Neural crest cell (in vitro differentiated cells): ENCODE data around the gene EXOC3L1. TPM values are rescaled to one million over a fixed set of nuclear protein-coding genes. Genes with fewer than 3 reads are reported as not detected.

Source experiments
- DNase-seq: peaks from one replicate; pipeline ENCODE4 v3.0.0; 2021; ENCODE audit warnings: low read depth, mixed read lengths, low spot score
- H3K27ac Mint-ChIP-seq: one replicate; pipeline ENCODE4 v1.8.0; 2021; ENCODE audit warnings: mild to moderate bottlenecking, mixed read lengths; ENCODE audit not compliant: unreplicated experiment
- H3K27me3 Mint-ChIP-seq: 2 replicates; pipeline ENCODE4 v1.8.0; 2021; ENCODE audit warnings: low read depth, mild to moderate bottlenecking, mixed read lengths
- H3K36me3 Mint-ChIP-seq: 2 replicates; pipeline ENCODE4 v1.8.0; 2021; ENCODE audit warnings: low read depth, mild to moderate bottlenecking, mixed read lengths
- H3K4me1 Mint-ChIP-seq: 2 replicates; pipeline ENCODE4 v1.8.0; 2021; ENCODE audit warnings: mixed read lengths
- H3K4me3 Mint-ChIP-seq: one replicate; pipeline ENCODE4 v1.8.0; 2021; ENCODE audit warnings: mild to moderate bottlenecking, mixed read lengths
- H3K9me3 Mint-ChIP-seq: 2 replicates; pipeline ENCODE4 v1.8.0; 2021; ENCODE audit warnings: mixed read lengths
- total RNA-seq: library from RNA; stranded (reverse); gene quantifications from 2 replicates; pipeline ENCODE4 v1.2.1, GENCODE V29; 2021
- TF ChIP-seq, protein P1 (sequence below): fragments of 200-600 bp; sonication (generic); conservative IDR thresholded peaks from 2 replicates; pipeline ENCODE4 v1.5.0; 2021; ENCODE audit warnings: antibody characterized with exemption, mild to moderate bottlenecking

The EXOC3L1 gene
- total RNA-seq, 1 donor from 2014 or later: 0.44 TPM

GRCh38 chr16:67184453-67184994 lies 5.4 kb downstream of the EXOC3L1 start:
- peaks cover 28% of the 10 kb centered on the region for H3K27me3 Mint-ChIP-seq
- no peak overlapping the region for H3K4me3 Mint-ChIP-seq
- no peak for DNase-seq
- H3K4me1 Mint-ChIP-seq: peaks cover 7% of the 10 kb centered on the region
- no peaks in the 10 kb centered on the region for H3K36me3 Mint-ChIP-seq
- H3K27ac Mint-ChIP-seq: no peak overlapping the region
- TF ChIP-seq, protein P1, sequence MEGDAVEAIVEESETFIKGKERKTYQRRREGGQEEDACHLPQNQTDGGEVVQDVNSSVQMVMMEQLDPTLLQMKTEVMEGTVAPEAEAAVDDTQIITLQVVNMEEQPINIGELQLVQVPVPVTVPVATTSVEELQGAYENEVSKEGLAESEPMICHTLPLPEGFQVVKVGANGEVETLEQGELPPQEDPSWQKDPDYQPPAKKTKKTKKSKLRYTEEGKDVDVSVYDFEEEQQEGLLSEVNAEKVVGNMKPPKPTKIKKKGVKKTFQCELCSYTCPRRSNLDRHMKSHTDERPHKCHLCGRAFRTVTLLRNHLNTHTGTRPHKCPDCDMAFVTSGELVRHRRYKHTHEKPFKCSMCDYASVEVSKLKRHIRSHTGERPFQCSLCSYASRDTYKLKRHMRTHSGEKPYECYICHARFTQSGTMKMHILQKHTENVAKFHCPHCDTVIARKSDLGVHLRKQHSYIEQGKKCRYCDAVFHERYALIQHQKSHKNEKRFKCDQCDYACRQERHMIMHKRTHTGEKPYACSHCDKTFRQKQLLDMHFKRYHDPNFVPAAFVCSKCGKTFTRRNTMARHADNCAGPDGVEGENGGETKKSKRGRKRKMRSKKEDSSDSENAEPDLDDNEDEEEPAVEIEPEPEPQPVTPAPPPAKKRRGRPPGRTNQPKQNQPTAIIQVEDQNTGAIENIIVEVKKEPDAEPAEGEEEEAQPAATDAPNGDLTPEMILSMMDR: no peak
- no peaks in the 10 kb centered on the region for H3K9me3 Mint-ChIP-seq

GRCh38 chr16:67183627-67184452 lies 6.1 kb downstream of the EXOC3L1 start, which contains the start of gene MATCAP1:
Gene MATCAP1, minus strand, starts transcription at chr16:67183963. Its CDS starts 3,353 bp downstream, at chr16:67180610.
- no peak within 1 kb of the TSS for H3K27ac Mint-ChIP-seq
- TF ChIP-seq, protein P1: no peak
- peaks cover 9% of the 10 kb centered on the region for H3K4me1 Mint-ChIP-seq
- peaks cover 2% of the 10 kb centered on the region for H3K36me3 Mint-ChIP-seq
- no peak within 1 kb of the TSS for H3K4me3 Mint-ChIP-seq
- H3K9me3 Mint-ChIP-seq: no peaks in the 10 kb centered on the region
- peaks cover 31% of the 10 kb centered on the region for H3K27me3 Mint-ChIP-seq
- DNase-seq: peak; percentile 86

- H3K36me3 Mint-ChIP-seq: peaks cover 2% of the 10 kb centered on the region
- no peak overlapping the region for H3K4me3 Mint-ChIP-seq
- peaks cover 12% of the 10 kb centered on the region for H3K4me1 Mint-ChIP-seq
- H3K9me3 Mint-ChIP-seq: no peaks in the 10 kb centered on the region
- H3K27ac Mint-ChIP-seq: no peak overlapping the region
- no peak for DNase-seq
- H3K27me3 Mint-ChIP-seq: peaks cover 35% of the 10 kb centered on the region
- TF ChIP-seq, protein P1: no peak
Observed at GRCh38 chr16:67183284-67183626, 6.7 kb downstream of the EXOC3L1 start.

- TF ChIP-seq, protein P1: no peak
- peaks cover 40% of the 10 kb centered on the region for H3K27me3 Mint-ChIP-seq
- H3K27ac Mint-ChIP-seq: no peak overlapping the region
- no peaks in the 10 kb centered on the region for H3K9me3 Mint-ChIP-seq
- no peak overlapping the region for H3K4me3 Mint-ChIP-seq
- peaks cover 2% of the 10 kb centered on the region for H3K36me3 Mint-ChIP-seq
- no peak for DNase-seq
- peaks cover 12% of the 10 kb centered on the region for H3K4me1 Mint-ChIP-seq
Observed at GRCh38 chr16:67182288-67182687, 7.6 kb downstream of the EXOC3L1 start.

DNA sequence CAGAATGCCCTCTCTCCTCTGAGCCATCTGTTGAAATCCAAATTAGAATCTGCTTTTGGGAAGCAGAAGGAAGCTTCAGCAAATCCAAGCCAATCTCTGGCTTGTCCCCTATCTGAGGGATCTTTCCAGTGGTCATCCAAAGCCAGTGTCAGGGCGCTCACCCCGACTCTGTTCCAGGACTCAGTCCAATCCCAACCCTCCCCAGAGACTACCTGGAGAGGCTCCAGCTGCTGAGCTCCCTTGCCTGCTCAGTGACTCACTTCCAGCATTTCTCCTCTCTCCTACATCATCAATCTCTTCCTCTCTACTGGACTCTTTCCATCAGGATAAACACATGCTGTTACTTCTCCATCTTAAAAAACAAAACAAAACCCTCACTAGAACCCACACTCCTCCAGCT lies 8.6 kb downstream of the EXOC3L1 start:
- H3K4me3 Mint-ChIP-seq: no peak overlapping the region
- H3K27ac Mint-ChIP-seq: no peak overlapping the region
- H3K4me1 Mint-ChIP-seq: peaks cover 12% of the 10 kb centered on the region
- TF ChIP-seq, protein P1: no peak
- H3K36me3 Mint-ChIP-seq: peaks cover 2% of the 10 kb centered on the region
- no peaks in the 10 kb centered on the region for H3K9me3 Mint-ChIP-seq
- peaks cover 39% of the 10 kb centered on the region for H3K27me3 Mint-ChIP-seq
- no peak for DNase-seq
